ENCODE data around the gene GLT6D1. TPM values are rescaled to one million over a fixed set of nuclear protein-coding genes. Genes with fewer than 3 reads are reported as not detected.

Gene GLT6D1
- not detected for total RNA-seq
- polyA plus RNA-seq = not detected
- long read RNA-seq, donor 1 = 0 reads
- long read RNA-seq, donor 2 = 0 reads

DNA sequence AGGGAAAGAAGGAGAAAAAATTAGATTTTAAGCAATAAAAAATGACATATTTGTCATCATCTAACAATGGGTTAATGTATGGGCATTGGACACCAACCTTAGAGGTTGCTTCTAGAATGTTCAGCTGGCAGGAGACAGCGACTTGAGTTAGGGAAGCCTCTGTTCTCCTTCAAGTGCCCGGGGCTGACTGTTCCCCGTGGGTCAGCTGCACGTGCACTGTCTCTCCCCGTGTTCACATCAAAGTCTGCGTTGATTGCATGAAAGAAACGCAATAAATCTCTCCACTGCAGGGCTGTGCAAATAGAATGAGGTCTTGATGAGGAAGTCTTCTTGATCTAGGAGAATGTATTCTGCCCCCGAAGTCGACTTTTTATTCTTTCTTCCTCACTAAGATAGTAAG lies at the start of gene GLT6D1:
GLT6D1 (minus strand) TSS at position 345 of the 400 bp plus-strand sequence. CDS start 353 bp downstream, outside the sequence.
- TF ChIP-seq POLR2A (IDR thresholded peaks at IDR 0.05) = no peak
- no peaks in the 10 kb centered on the region for H3K36me3 ChIP-seq
- no peak for DNase-seq
- no peaks in the 10 kb centered on the region for H3K4me1 ChIP-seq
- peaks cover 0 to 45% (median 7%) of the 10 kb centered on the region in 7 donors for H3K27me3 ChIP-seq (replicated peaks in 1 of 7)
- H3K9me3 ChIP-seq = peaks cover 0 to 14% (median 6%) of the 10 kb centered on the region in 8 donors
- no peak within 1 kb of the TSS for H3K27ac ChIP-seq
- WGBS, 5 donors = 82 to 87% (median 85%) methylated on average over 9 of the region's 9 CpGs
- intact Hi-C loops (cut with DNase I; ENCODE audit: low total_unique reads) = no loop called here
- no peak within 1 kb of the TSS for H3K4me3 ChIP-seq

- no peak for DNase-seq
- 82 to 92% (median 89%) methylated on average over 10 of the region's 10 CpGs for WGBS, 5 donors
- peaks cover 0 to 77% (median 11%) of the 10 kb centered on the region in 7 donors for H3K27me3 ChIP-seq (replicated peaks in 1 of 7)
- intact Hi-C loops (cut with DNase I; ENCODE audit: low total_unique reads) = no loop called here
- no peaks in the 10 kb centered on the region for H3K9me3 ChIP-seq
- no peak overlapping the region for H3K4me3 ChIP-seq
- TF ChIP-seq, protein P1, sequence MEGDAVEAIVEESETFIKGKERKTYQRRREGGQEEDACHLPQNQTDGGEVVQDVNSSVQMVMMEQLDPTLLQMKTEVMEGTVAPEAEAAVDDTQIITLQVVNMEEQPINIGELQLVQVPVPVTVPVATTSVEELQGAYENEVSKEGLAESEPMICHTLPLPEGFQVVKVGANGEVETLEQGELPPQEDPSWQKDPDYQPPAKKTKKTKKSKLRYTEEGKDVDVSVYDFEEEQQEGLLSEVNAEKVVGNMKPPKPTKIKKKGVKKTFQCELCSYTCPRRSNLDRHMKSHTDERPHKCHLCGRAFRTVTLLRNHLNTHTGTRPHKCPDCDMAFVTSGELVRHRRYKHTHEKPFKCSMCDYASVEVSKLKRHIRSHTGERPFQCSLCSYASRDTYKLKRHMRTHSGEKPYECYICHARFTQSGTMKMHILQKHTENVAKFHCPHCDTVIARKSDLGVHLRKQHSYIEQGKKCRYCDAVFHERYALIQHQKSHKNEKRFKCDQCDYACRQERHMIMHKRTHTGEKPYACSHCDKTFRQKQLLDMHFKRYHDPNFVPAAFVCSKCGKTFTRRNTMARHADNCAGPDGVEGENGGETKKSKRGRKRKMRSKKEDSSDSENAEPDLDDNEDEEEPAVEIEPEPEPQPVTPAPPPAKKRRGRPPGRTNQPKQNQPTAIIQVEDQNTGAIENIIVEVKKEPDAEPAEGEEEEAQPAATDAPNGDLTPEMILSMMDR (IDR thresholded peaks at IDR 0.05 in 8 of 11, conservative IDR thresholded peaks at IDR 0.05 in 3 of 11) = no peak
- TF ChIP-seq POLR2AphosphoS5 (IDR thresholded peaks at IDR 0.05) (no peak), POLR2A (IDR thresholded peaks at IDR 0.05) (no peak)
- no peaks in the 10 kb centered on the region for H3K4me1 ChIP-seq
- H3K27ac ChIP-seq = no peak overlapping the region
- H3K36me3 ChIP-seq = no peaks in the 10 kb centered on the region
These were observed 49.7 kb upstream of the GLT6D1 start for GRCh38 chr9:135689011-135689410.

DNA sequence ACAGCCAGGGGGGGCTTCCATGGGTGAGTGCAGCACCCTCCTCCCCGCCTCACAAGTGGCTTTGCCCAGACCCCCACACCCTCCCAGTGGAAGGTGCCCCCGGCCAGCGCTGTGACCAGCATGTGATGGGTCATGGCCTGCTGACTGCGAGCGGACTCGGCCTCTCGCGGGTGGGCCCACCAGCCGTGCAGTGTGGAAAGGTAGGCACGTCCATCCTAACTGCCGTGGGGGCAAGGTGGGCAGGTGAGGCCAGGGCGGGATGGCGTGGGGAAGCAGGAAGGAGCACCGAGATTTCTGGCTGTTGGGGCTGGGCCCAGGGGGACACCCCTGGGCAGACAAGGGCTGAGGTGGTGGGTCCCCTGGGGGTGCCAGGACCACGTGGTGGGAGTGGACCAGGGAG lies 47.9 kb upstream of the GLT6D1 start:
- H3K9me3 ChIP-seq = no peaks in the 10 kb centered on the region
- H3K27ac ChIP-seq = no peak overlapping the region
- intact Hi-C loops (cut with DNase I; ENCODE audit: low total_unique reads) = no loop called here
- no peak for TF ChIP-seq POLR2A (IDR thresholded peaks at IDR 0.05)
- TF ChIP-seq, protein P1 (IDR thresholded peaks at IDR 0.05 in 8 of 11, conservative IDR thresholded peaks at IDR 0.05 in 3 of 11) = no peak
- DNase-seq = no peak
- H3K36me3 ChIP-seq = no peaks in the 10 kb centered on the region
- no peaks in the 10 kb centered on the region for H3K4me1 ChIP-seq
- WGBS, 5 donors = 78 to 89% (median 87%) methylated on average over 6 to 15 of the region's 15 CpGs
- no peak overlapping the region for H3K4me3 ChIP-seq
- peaks cover 0 to 77% (median 12%) of the 10 kb centered on the region in 7 donors for H3K27me3 ChIP-seq (replicated peaks in 1 of 7)

- 57 to 85% (median 77%) methylated on average over 7 to 17 of the region's 17 CpGs for WGBS, 5 donors
These were observed 45.4 kb upstream of the GLT6D1 start for GRCh38 chr9:135684691-135685090.

More at GRCh38 chr9:135684691-135685090, 45.4 kb upstream of the GLT6D1 start:
- Histone ChIP-seq H3K27me3 (replicated peaks in 1 of 7) (peaks cover 0 to 82% (median 15%) of the 10 kb centered on the region in 7 donors), H3K9me3 (no peaks in the 10 kb centered on the region), H3K4me3 (no peak overlapping the region), H3K4me1 (no peaks in the 10 kb centered on the region), H3K36me3 (no peaks in the 10 kb centered on the region), H3K27ac (no peak overlapping the region)
- intact Hi-C loops (cut with DNase I; ENCODE audit: low total_unique reads) = no loop called here
- DNase-seq = no peak
- no peak for TF ChIP-seq POLR2A (IDR thresholded peaks at IDR 0.05)
- TF ChIP-seq, protein P1 (IDR thresholded peaks at IDR 0.05 in 8 of 11, conservative IDR thresholded peaks at IDR 0.05 in 3 of 11) = no peak
- no peak for TF ChIP-seq POLR2AphosphoS5 (IDR thresholded peaks at IDR 0.05)

Measured in spleen (tissue), 13 donors.